GM12878 (cell line): ENCODE results near the gene ADIPOQ. TPM values are rescaled to one million over a fixed set of nuclear protein-coding genes. Genes with fewer than 3 reads are reported as not detected.
A peak's percentile ranks its signal among the peaks of the same experiment; 100 is the strongest.

Experiments used
- ATAC-seq: fragments of 200-7000 bp; cut with Tn5 transposase; 3 replicates; pipeline ENCODE4 v1.9.1; 2020; ENCODE audit warnings: mild to moderate bottlenecking, moderate library complexity
- BruUV-seq: library from RNA; stranded (reverse); fragments of 400-500 nt; replicated peaks from 2 replicates; lab custom pipeline; 2021; lab: Mats Ljungman, UMichigan
- CTCF ChIA-PET: fragments of 300-600 bp; sonication (Branson Sonifier 250); formaldehyde crosslinking; extraction: SDS; loops from one replicate; lab custom pipeline; 2021; ENCODE audit warnings: inconsistent platforms; lab: Yijun Ruan, JAX
- POLR2A ChIA-PET: fragments of 350-600 bp; formaldehyde crosslinking; extraction: SDS; loops from one replicate; lab custom pipeline; 2021; ENCODE audit warnings: inconsistent platforms; lab: Charles Lee
- RAD21 ChIA-PET: fragments of 300-600 bp; sonication (Branson Sonifier 250); formaldehyde crosslinking; loops from one replicate; lab custom pipeline; 2023; ENCODE audit warnings: antibody characterized with exemption; ENCODE audit not compliant: unreplicated experiment; lab: Charles Lee
- SMC1A ChIA-PET: fragments of 300-600 bp; sonication (Branson Sonifier 250); formaldehyde crosslinking; loops from one replicate; lab custom pipeline; 2023; ENCODE audit not compliant: unreplicated experiment, uncharacterized antibody; lab: Charles Lee
- DNase-seq: peaks from one replicate; pipeline ENCODE4 v3.0.0-alpha.2; 2011; ENCODE audit warnings: low read depth, low spot score
- FAIRE-seq: peaks from 3 replicates; lab custom pipeline; 2011; peaks lifted over from hg19 to GRCh38; lab: Jason Lieb, UNC
- H2AFZ ChIP-seq: 2 replicates; pipeline ENCODE4 v1.6.0; 2011; ENCODE audit warnings: low read depth, low read length, control low read depth; ENCODE audit not compliant: control insufficient read depth
- H3K27ac ChIP-seq: 2 replicates; pipeline ENCODE4 v1.5.1; 2011; ENCODE audit warnings: control low read depth; ENCODE audit not compliant: control insufficient read depth, insufficient read depth
- H3K27me3 ChIP-seq, 2 experiments: replicated peaks in 1 of 2; 2 replicates each; pipeline versions ENCODE4 v1.6.0 to v1.6.1; 2011; ENCODE audit warnings: low read length in 1 of 2; ENCODE audit not compliant: control insufficient read depth in 2 of 2, insufficient read depth in 2 of 2
- H3K36me3 ChIP-seq, 2 experiments: 2 replicates each; pipeline ENCODE4 v1.5.1; 2011; ENCODE audit warnings: low read length in 1 of 2; ENCODE audit not compliant: control insufficient read depth in 2 of 2, insufficient read depth in 2 of 2
- H3K4me1 ChIP-seq: 2 replicates; pipeline ENCODE4 v1.6.1; 2011; ENCODE audit warnings: mild to moderate bottlenecking, low read length, moderate library complexity, mixed read lengths; ENCODE audit not compliant: control insufficient read depth, insufficient read depth
- H3K4me2 ChIP-seq: 2 replicates; pipeline ENCODE4 v1.6.0; 2011; ENCODE audit warnings: control low read depth; ENCODE audit not compliant: control insufficient read depth, insufficient read depth
- H3K4me3 ChIP-seq: fragments of 200-600 bp; sonication (generic); 2 replicates; pipeline ENCODE4 v1.5.1; 2016
- H3K79me2 ChIP-seq: 2 replicates; pipeline ENCODE4 v1.6.0; 2011; ENCODE audit warnings: low read length; ENCODE audit not compliant: control insufficient read depth, insufficient read depth
- H3K9ac ChIP-seq: 2 replicates; pipeline ENCODE4 v1.8.0; 2011; ENCODE audit warnings: low read length, control low read depth, mixed read lengths; ENCODE audit not compliant: control insufficient read depth, insufficient read depth
- H3K9me3 ChIP-seq: replicated peaks from 3 replicates; pipeline ENCODE4 v1.5.1; 2011; ENCODE audit warnings: mild to moderate bottlenecking, low read length; ENCODE audit not compliant: control insufficient read depth, insufficient read depth
- H4K20me1 ChIP-seq: 2 replicates; pipeline ENCODE4 v1.6.0; 2011; ENCODE audit not compliant: control insufficient read depth, insufficient read depth
- BCL11A ChIP-seq: IDR thresholded peaks from 2 replicates; pipeline ENCODE4 v1.6.1; 2011; ENCODE audit warnings: low read depth, low read length
- CEBPZ ChIP-seq: fragments of 150-350 bp; IDR thresholded peaks from 2 replicates; pipeline ENCODE4 v1.6.1; 2016; ENCODE audit warnings: low read depth, low read length
- CHD2 ChIP-seq: IDR thresholded peaks from 2 replicates; pipeline ENCODE4 v1.6.1; 2011; ENCODE audit warnings: low read depth, low read length, improper control_type of control experiment, borderline replicate concordance
- E4F1 ChIP-seq: fragments of 450-650 bp; IDR thresholded peaks from 2 replicates; pipeline ENCODE4 v1.6.1; 2018; ENCODE audit warnings: borderline replicate concordance, mild to moderate bottlenecking; ENCODE audit not compliant: partially characterized antibody
- EZH2 ChIP-seq: IDR thresholded peaks from 2 replicates; pipeline ENCODE4 v1.6.1; 2012; ENCODE audit warnings: low read depth, mild to moderate bottlenecking, control low read depth, inconsistent platforms, low read length, borderline replicate concordance; ENCODE audit not compliant: control insufficient read depth
- FOS ChIP-seq: IDR thresholded peaks from 3 replicates; pipeline ENCODE4 v1.6.1; 2011; ENCODE audit warnings: borderline replicate concordance; ENCODE audit not compliant: insufficient read length; ENCODE audit errors: extremely low read depth
- IRF4 ChIP-seq: IDR thresholded peaks from 2 replicates; pipeline ENCODE4 v1.6.1; 2011; ENCODE audit warnings: low read depth, low read length
- NFXL1 ChIP-seq: fragments of 450-650 bp; IDR thresholded peaks from 2 replicates; pipeline ENCODE4 v1.6.1; 2017; ENCODE audit warnings: antibody characterized with exemption, mild to moderate bottlenecking, borderline replicate concordance
- NR2C2 ChIP-seq: IDR thresholded peaks from 2 replicates; pipeline ENCODE4 v1.6.1; 2011; ENCODE audit warnings: borderline replicate concordance, low read depth; ENCODE audit not compliant: control insufficient read depth, insufficient read length
- POU2F2 ChIP-seq: IDR thresholded peaks from 3 replicates; pipeline ENCODE4 v1.6.1; 2011; ENCODE audit warnings: low read depth, mild to moderate bottlenecking, low read length, borderline replicate concordance
- RFX5 ChIP-seq: IDR thresholded peaks from 2 replicates; pipeline ENCODE4 v1.6.1; 2011; ENCODE audit warnings: low read depth, low read length, improper control_type of control experiment
- WGBS: methylation state at CpG from one replicate; pipeline ENCODE4 v1.1.6; 2016; ENCODE audit warnings: low lambda C conversion rate; ENCODE audit not compliant: insufficient replicate concordance, insufficient coverage; ENCODE audit errors: missing lambda C conversion rate; 5-methylcytosine and 5-hydroxymethylcytosine counted together
- in situ Hi-C: fragments of 300-500 bp; cut with MboI; formaldehyde crosslinking; loops from 9 replicates; pipeline ENCODE4 v1.14.3; 2018; ENCODE audit warnings: mixed read lengths
- intact Hi-C: fragments of 100-400 bp; cut with micrococcal nuclease; formaldehyde crosslinking; loops from one replicate; pipeline ENCODE4 v1.14.2; 2022; ENCODE audit not compliant: unreplicated experiment
- polyA plus RNA-seq, 11 experiments: library from polyadenylated mRNA; depleted of rRNA in 4 of 11; unstranded in 6 of 11; stranded (reverse) in 5 of 11; fragments of >200 nt; fragmentation: Nextera tagmentation in 4 of 11; fragmentation: Illumina TruSeq in 1 of 11; extraction: Ambion mirVana in 4 of 11; extraction: Trizol in 1 of 11; gene quantifications; 1 replicate in 1 of 11; 2 replicates in 10 of 11; pipeline versions ENCODE4 v1.2.1 to v1.2.3, GENCODE V29; 2011 to 2016; ENCODE audit warnings: inconsistent platforms in 2 of 11, missing spikeins in 2 of 11, low read depth in 1 of 11
- total RNA-seq, 4 experiments: library from RNA; depleted of rRNA in 3 of 4; stranded (reverse); fragments of >200 nt in 3 of 4; fragmentation: Illumina TruSeq in 1 of 4; extraction: Trizol in 1 of 4; gene quantifications; 2 replicates each; pipeline versions ENCODE4 v1.2.1 to v1.2.3, GENCODE V29; 2013 to 2021
- TF ChIP-seq, protein P1 (sequence below), 3 experiments: IDR thresholded peaks in 2 of 3; conservative IDR thresholded peaks in 1 of 3; 2 replicates each; pipeline ENCODE4 v1.5.1; 2011; ENCODE audit warnings: low read depth in 3 of 3, low read length in 3 of 3, mild to moderate bottlenecking in 3 of 3, control low read depth in 2 of 3, moderate library complexity in 2 of 3, inconsistent platforms in 1 of 3, mixed read lengths in 1 of 3; ENCODE audit not compliant: control insufficient read depth in 2 of 3, insufficient read depth in 1 of 3; ENCODE audit errors: extremely low read depth in 1 of 3

Gene ADIPOQ
- total and polyA plus RNA-seq, 10 of the 15 experiments (the other 5 are each of a cell fraction or from before 2014, with no cell fraction given): not detected

- Histone ChIP-seq H3K4me3 (no peak overlapping the region), H3K4me2 (no peak overlapping the region), H4K20me1 (peaks cover 4% of the 10 kb centered on the region; the same call in 1 of the 2 replicates), H2AFZ (no peak overlapping the region), H3K9ac (no peak overlapping the region), H3K4me1 (no peaks in the 10 kb centered on the region), H3K27ac (no peak overlapping the region), H3K9me3 (no peaks in the 10 kb centered on the region), H3K27me3 (peaks cover 5 to 18% of the 10 kb centered on the region in 2 experiments), H3K79me2 (no peaks in the 10 kb centered on the region), H3K36me3 (no peaks in the 10 kb centered on the region)
- ChIA-PET POLR2A (interaction anchor here (0.6 kb wide), 1 partner anchor 210 kb away, joined by 3 read pairs; no protein-coding TSS in a partner anchor), RAD21 (interaction anchor here (0.5 to 3.4 kb wide), 7 partner anchors 38 to 344 kb away, joined by 3 to 45 read pairs (median 3); no protein-coding TSS in a partner anchor), SMC1A (interaction anchor here (0.7 to 2.7 kb wide), 14 partner anchors 13 to 878 kb away, joined by 3 to 25 read pairs (median 4); partner anchors contain the start of genes AHSG and EIF4A2), CTCF (interaction anchor here (0.5 to 9.3 kb wide), 27 partner anchors 9 to 1161 kb away, joined by 3 to 183 read pairs (median 4); partner anchors contain the start of gene AHSG)
- peak; percentile 52 for ATAC-seq
- no peak for DNase-seq
- intact Hi-C loops: loop anchor here (1.0 kb wide), 1 partner anchor 206 kb away; no protein-coding TSS in a partner anchor
- WGBS: 32% methylated on average over 11 of the region's 11 CpGs
- in situ Hi-C loops: loop anchor here (5.0 kb wide), 1 partner anchor 204 kb away; no protein-coding TSS in a partner anchor
- FAIRE-seq: peak; percentile 49
- no TSS peak for BruUV-seq
- TF ChIP-seq BCL11A (no peak), POU2F2 (no peak), FOS (no peak), NFXL1 (no peak), EZH2 (no peak), CHD2 (no peak), E4F1 (no peak), IRF4 (no peak), RFX5 (no peak), NR2C2 (no peak), CEBPZ (no peak)
- TF ChIP-seq, protein P1, sequence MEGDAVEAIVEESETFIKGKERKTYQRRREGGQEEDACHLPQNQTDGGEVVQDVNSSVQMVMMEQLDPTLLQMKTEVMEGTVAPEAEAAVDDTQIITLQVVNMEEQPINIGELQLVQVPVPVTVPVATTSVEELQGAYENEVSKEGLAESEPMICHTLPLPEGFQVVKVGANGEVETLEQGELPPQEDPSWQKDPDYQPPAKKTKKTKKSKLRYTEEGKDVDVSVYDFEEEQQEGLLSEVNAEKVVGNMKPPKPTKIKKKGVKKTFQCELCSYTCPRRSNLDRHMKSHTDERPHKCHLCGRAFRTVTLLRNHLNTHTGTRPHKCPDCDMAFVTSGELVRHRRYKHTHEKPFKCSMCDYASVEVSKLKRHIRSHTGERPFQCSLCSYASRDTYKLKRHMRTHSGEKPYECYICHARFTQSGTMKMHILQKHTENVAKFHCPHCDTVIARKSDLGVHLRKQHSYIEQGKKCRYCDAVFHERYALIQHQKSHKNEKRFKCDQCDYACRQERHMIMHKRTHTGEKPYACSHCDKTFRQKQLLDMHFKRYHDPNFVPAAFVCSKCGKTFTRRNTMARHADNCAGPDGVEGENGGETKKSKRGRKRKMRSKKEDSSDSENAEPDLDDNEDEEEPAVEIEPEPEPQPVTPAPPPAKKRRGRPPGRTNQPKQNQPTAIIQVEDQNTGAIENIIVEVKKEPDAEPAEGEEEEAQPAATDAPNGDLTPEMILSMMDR (IDR thresholded peaks at IDR 0.05 in 2 of 3, conservative IDR thresholded peaks at IDR 0.05 in 1 of 3; ENCODE audit: control insufficient read depth in 2 of 3, extremely low read depth in 1 of 3, insufficient read depth in 1 of 3, low read depth in 3 of 3, low read length in 3 of 3): peak; percentile 50 to 69 (median 59)
Observed at GRCh38 chr3:186821429-186822387, 20.8 kb upstream of the ADIPOQ start.
